ENCODE measurements around the gene CCT5. TPM values are rescaled to one million over a fixed set of nuclear protein-coding genes. Genes with fewer than 3 reads are reported as not detected.

CCT5 gene
- total and polyA plus RNA-seq, 8 donors = 18.5 to 201 (median 112) TPM

- no peaks in the 10 kb centered on the region for H3K9me3 ChIP-seq
- intact Hi-C loops (cut with DNase I; ENCODE audit: low total_unique reads) = no loop called here
- peaks cover 33 to 59% (median 56%) of the 10 kb centered on the region in 4 donors for H3K36me3 ChIP-seq
- TF ChIP-seq POLR2A (IDR thresholded peaks at IDR 0.05) = no peak
- TF ChIP-seq EP300 (IDR thresholded peaks at IDR 0.05) = no peak
- TF ChIP-seq POLR2AphosphoS5 (IDR thresholded peaks at IDR 0.05) = no peak
- no peak for DNase-seq
- H3K4me3 ChIP-seq = no peak overlapping the region
- whole genome bisulfite sequencing, 5 donors = 63 to 73% (median 64%) methylated on average over 6 of the region's 6 CpGs
- no peak overlapping the region for H3K27ac ChIP-seq
- H3K4me1 ChIP-seq = peaks cover 0 to 8% (median 3%) of the 10 kb centered on the region in 4 donors
- no peaks in the 10 kb centered on the region for H3K27me3 ChIP-seq
Measured at GRCh38 chr5:10265245-10266109, 15.4 kb downstream of the CCT5 start.

GRCh38 chr5:10266137-10266536 lies 16.1 kb downstream of the CCT5 start:
- no peaks in the 10 kb centered on the region for H3K9me3 ChIP-seq
- no peak overlapping the region for H3K4me3 ChIP-seq
- no peak for DNase-seq
- intact Hi-C loops (cut with DNase I; ENCODE audit: low total_unique reads) = no loop called here
- 57 to 74% (median 69%) methylated on average over 4 of the region's 4 CpGs for WGBS, 5 donors
- H3K4me1 ChIP-seq = peaks cover 0 to 8% (median 3%) of the 10 kb centered on the region in 4 donors
- H3K27ac ChIP-seq = no peak overlapping the region
- H3K27me3 ChIP-seq = no peaks in the 10 kb centered on the region
- H3K36me3 ChIP-seq = peaks cover 26 to 53% (median 49%) of the 10 kb centered on the region in 4 donors
- TF ChIP-seq CTCF (IDR thresholded peaks at IDR 0.05) (no peak), EP300 (IDR thresholded peaks at IDR 0.05) (no peak)

GRCh38 chr5:10266839-10267238 lies 16.8 kb downstream of the CCT5 start:
- intact Hi-C loops (cut with DNase I; ENCODE audit: low total_unique reads) = no loop called here
- Histone ChIP-seq H3K36me3 (peaks cover 21 to 50% (median 44%) of the 10 kb centered on the region in 4 donors), H3K27ac (peak overlapping the region in 2 of 5 donors; percentile 8 to 28), H3K9me3 (no peaks in the 10 kb centered on the region), H3K4me3 (no peak overlapping the region), H3K27me3 (no peaks in the 10 kb centered on the region), H3K4me1 (peaks cover 0 to 8% (median 3%) of the 10 kb centered on the region in 4 donors)
- TF ChIP-seq POLR2AphosphoS5 (IDR thresholded peaks at IDR 0.05) (no peak), POLR2A (IDR thresholded peaks at IDR 0.05) (no peak), CTCF (IDR thresholded peaks at IDR 0.05) (no peak), EP300 (IDR thresholded peaks at IDR 0.05) (no peak)
- 41 to 67% (median 65%) methylated on average over 4 of the region's 4 CpGs for WGBS, 5 donors
- DNase-seq = peak in 1 of 2 donors; percentile 44

- no peaks in the 10 kb centered on the region for H3K9me3 ChIP-seq
- no peak for DNase-seq
- no peaks in the 10 kb centered on the region for H3K27me3 ChIP-seq
- H3K36me3 ChIP-seq = peaks cover 13 to 38% (median 31%) of the 10 kb centered on the region in 4 donors
- intact Hi-C loops (cut with DNase I; ENCODE audit: low total_unique reads) = no loop called here
- 94 to 96% (median 95%) methylated on average over 10 of the region's 10 CpGs for WGBS, 5 donors
- H3K27ac ChIP-seq = no peak overlapping the region
- no peak for TF ChIP-seq CTCF (IDR thresholded peaks at IDR 0.05)
- no peak for TF ChIP-seq EP300 (IDR thresholded peaks at IDR 0.05)
- peaks cover 0 to 8% (median 3%) of the 10 kb centered on the region in 4 donors for H3K4me1 ChIP-seq
- no peak overlapping the region for H3K4me3 ChIP-seq
Measured at GRCh38 chr5:10268100-10268499, 18.0 kb downstream of the CCT5 start.
